Measurements from ENCODE around the gene EMP3. TPM values are rescaled to one million over a fixed set of nuclear protein-coding genes. Genes with fewer than 3 reads are reported as not detected.

The EMP3 gene
- total RNA-seq, 1 donor from 2014 or later = 10.0 TPM

DNA sequence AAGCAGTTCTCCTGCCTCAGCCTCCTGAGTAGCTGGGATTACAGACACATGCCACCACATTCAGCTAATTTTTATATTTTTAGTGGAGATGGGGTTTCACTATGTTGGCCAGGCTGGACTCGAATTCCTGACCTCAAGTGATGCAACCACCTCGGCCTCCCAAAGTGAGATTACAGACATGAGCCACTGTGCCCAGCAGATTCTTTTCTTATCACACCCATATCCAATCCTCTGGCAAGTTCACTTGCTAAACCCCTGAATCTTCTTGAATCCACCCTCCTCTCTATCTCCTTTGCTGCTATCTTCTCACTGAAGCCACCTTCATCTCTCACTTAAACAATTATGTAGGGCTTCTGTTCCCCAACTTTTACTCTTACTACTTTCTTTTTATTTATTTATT, 20.8 kb downstream of the EMP3 start:
- Mint-ChIP-seq H3K9me3 (ENCODE audit: unreplicated experiment) (no peaks in the 10 kb centered on the region), H3K27ac (ENCODE audit: unreplicated experiment) (no peak overlapping the region), H3K4me1 (ENCODE audit: unreplicated experiment) (no peaks in the 10 kb centered on the region), H3K27me3 (ENCODE audit: unreplicated experiment) (no peaks in the 10 kb centered on the region), H3K36me3 (ENCODE audit: low read depth, unreplicated experiment) (peaks cover 4% of the 10 kb centered on the region), H3K4me3 (ENCODE audit: unreplicated experiment) (no peak overlapping the region)
- DNase-seq (ENCODE audit: low spot score) = no peak
- TF ChIP-seq, protein P1, sequence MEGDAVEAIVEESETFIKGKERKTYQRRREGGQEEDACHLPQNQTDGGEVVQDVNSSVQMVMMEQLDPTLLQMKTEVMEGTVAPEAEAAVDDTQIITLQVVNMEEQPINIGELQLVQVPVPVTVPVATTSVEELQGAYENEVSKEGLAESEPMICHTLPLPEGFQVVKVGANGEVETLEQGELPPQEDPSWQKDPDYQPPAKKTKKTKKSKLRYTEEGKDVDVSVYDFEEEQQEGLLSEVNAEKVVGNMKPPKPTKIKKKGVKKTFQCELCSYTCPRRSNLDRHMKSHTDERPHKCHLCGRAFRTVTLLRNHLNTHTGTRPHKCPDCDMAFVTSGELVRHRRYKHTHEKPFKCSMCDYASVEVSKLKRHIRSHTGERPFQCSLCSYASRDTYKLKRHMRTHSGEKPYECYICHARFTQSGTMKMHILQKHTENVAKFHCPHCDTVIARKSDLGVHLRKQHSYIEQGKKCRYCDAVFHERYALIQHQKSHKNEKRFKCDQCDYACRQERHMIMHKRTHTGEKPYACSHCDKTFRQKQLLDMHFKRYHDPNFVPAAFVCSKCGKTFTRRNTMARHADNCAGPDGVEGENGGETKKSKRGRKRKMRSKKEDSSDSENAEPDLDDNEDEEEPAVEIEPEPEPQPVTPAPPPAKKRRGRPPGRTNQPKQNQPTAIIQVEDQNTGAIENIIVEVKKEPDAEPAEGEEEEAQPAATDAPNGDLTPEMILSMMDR (IDR thresholded peaks at IDR 0.05; ENCODE audit: unreplicated experiment) = no peak

DNA sequence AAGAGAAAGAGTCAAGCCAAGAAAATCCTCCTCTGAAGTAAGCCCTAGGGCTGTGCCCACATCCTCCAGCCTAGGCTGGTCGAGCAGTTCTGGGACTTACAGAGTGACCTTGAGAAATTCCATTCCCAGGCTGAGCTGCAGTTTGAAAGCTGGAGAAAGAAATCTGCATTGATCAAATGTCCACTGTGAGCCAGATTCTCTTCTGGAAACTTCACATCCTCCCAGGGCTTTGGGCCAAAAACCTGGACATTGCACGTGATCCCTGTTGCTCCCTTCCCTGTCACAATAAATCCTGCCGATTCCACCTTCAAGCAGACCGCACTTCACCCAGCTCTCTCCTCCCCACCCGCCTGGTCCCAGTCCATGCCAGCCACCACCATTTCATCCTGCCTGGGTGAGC, 22.7 kb downstream of the EMP3 start:
- TF ChIP-seq, protein P1 (IDR thresholded peaks at IDR 0.05; ENCODE audit: unreplicated experiment) = no peak
- no peaks in the 10 kb centered on the region for H3K27me3 Mint-ChIP-seq (ENCODE audit: unreplicated experiment)
- DNase-seq (ENCODE audit: low spot score) = no peak
- no peaks in the 10 kb centered on the region for H3K36me3 Mint-ChIP-seq (ENCODE audit: low read depth, unreplicated experiment)
- H3K4me3 Mint-ChIP-seq (ENCODE audit: unreplicated experiment) = no peak overlapping the region
- H3K9me3 Mint-ChIP-seq (ENCODE audit: unreplicated experiment) = no peaks in the 10 kb centered on the region
- H3K4me1 Mint-ChIP-seq (ENCODE audit: unreplicated experiment) = no peaks in the 10 kb centered on the region
- H3K27ac Mint-ChIP-seq (ENCODE audit: unreplicated experiment) = no peak overlapping the region

DNA sequence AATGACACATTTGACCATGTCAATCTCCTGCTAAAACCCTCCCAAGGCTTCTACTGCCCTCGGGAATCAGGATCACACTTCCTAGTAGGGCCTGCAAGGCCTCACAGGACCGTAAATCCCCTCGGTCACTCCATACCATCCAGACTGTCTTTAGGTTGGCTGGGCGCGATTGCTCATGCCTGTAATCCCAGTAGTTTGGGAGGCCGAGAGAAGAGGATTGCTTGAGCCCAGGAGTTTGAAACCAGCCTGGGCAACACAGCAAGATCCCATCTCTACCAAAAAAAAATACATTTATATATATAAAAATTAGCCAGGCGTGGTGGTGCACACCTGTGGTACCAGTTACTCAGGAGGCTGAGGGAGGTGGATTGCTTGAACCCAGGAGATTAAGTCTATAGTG, 23.4 kb downstream of the EMP3 start:
- no peak overlapping the region for H3K27ac Mint-ChIP-seq (ENCODE audit: unreplicated experiment)
- no peak for DNase-seq (ENCODE audit: low spot score)
- H3K4me3 Mint-ChIP-seq (ENCODE audit: unreplicated experiment) = no peak overlapping the region
- H3K4me1 Mint-ChIP-seq (ENCODE audit: unreplicated experiment) = no peaks in the 10 kb centered on the region
- no peaks in the 10 kb centered on the region for H3K9me3 Mint-ChIP-seq (ENCODE audit: unreplicated experiment)
- TF ChIP-seq, protein P1 (IDR thresholded peaks at IDR 0.05; ENCODE audit: unreplicated experiment) = no peak
- no peaks in the 10 kb centered on the region for H3K36me3 Mint-ChIP-seq (ENCODE audit: low read depth, unreplicated experiment)
- no peaks in the 10 kb centered on the region for H3K27me3 Mint-ChIP-seq (ENCODE audit: unreplicated experiment)

DNA sequence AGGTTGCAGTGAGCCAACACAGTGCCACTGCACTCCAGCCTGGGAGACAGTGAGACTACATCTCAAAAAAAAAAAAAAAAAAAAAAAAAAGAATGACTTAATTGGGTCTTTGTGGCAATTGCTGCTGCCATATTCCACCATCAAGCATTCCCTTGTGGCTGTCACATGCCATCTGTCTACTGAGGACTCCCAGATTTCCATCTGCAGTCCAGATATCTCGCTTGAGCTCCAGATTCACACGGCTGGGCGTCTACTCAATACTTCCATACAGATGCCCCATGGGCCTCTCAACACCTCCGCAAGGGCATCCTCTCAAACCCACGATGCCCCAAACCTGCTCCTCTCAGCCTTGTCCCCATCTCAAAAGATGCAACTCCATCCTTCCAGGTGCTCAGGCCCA, 25.5 kb downstream of the EMP3 start:
- Mint-ChIP-seq H3K27me3 (ENCODE audit: unreplicated experiment) (no peaks in the 10 kb centered on the region), H3K36me3 (ENCODE audit: low read depth, unreplicated experiment) (no peaks in the 10 kb centered on the region), H3K9me3 (ENCODE audit: unreplicated experiment) (no peaks in the 10 kb centered on the region), H3K27ac (ENCODE audit: unreplicated experiment) (peak overlapping the region; percentile 15), H3K4me1 (ENCODE audit: unreplicated experiment) (no peaks in the 10 kb centered on the region), H3K4me3 (ENCODE audit: unreplicated experiment) (no peak overlapping the region)
- TF ChIP-seq, protein P1 (IDR thresholded peaks at IDR 0.05; ENCODE audit: unreplicated experiment) = no peak
- no peak for DNase-seq (ENCODE audit: low spot score)

DNA sequence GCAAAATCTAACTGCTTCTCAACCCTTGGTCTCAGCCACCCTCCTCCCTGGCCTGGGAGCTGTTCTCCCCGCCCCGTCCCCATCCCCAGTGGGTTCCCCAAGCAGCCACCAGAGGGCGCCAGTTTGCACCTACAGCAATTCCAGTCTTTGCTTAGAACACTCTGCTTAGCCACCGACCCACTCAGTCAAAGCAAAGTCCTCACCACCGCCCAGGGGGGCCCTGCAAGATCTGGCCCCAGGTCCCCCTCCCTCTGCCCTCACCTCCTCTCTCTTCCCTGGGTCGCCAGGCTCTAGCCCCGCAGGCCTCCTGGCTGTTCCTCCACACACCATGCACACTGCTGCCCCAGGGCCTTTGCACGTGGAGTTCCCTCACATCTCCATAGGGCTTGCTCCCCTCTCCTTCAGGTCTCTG, 26.0 kb downstream of the EMP3 start:
- DNase-seq (ENCODE audit: low spot score) = peak; percentile 81
- TF ChIP-seq, protein P1 (IDR thresholded peaks at IDR 0.05; ENCODE audit: unreplicated experiment) = peak; percentile 73
- no peaks in the 10 kb centered on the region for H3K9me3 Mint-ChIP-seq (ENCODE audit: unreplicated experiment)
- H3K27me3 Mint-ChIP-seq (ENCODE audit: unreplicated experiment) = no peaks in the 10 kb centered on the region
- no peaks in the 10 kb centered on the region for H3K36me3 Mint-ChIP-seq (ENCODE audit: low read depth, unreplicated experiment)
- H3K4me1 Mint-ChIP-seq (ENCODE audit: unreplicated experiment) = no peaks in the 10 kb centered on the region
- H3K4me3 Mint-ChIP-seq (ENCODE audit: unreplicated experiment) = no peak overlapping the region
- peak overlapping the region; percentile 15 for H3K27ac Mint-ChIP-seq (ENCODE audit: unreplicated experiment)
